IPS-11a (cell line): ENCODE data around the gene RNF223.
"Not testable (repeated sequence)": the region's sequence is repeated elsewhere in the genome, so short reads cannot be mapped to it uniquely, and the experiment has no call there.

Experiments
- H3K4me3 ChIP-seq: one replicate; pipeline ENCODE4 v1.5.1; 2013; ENCODE audit warnings: low read depth, low read length, control low read depth

Gene RNF223

GRCh38 chr1:1088029-1088800 lies 14.1 kb upstream of the RNF223 start:
- no peak overlapping the region for H3K4me3 ChIP-seq

- no peak overlapping the region for H3K4me3 ChIP-seq
Observed at GRCh38 chr1:1087351-1088028, 13.4 kb upstream of the RNF223 start.

GRCh38 chr1:1086911-1087341 lies 12.8 kb upstream of the RNF223 start:
- H3K4me3 ChIP-seq = no peak overlapping the region

DNA sequence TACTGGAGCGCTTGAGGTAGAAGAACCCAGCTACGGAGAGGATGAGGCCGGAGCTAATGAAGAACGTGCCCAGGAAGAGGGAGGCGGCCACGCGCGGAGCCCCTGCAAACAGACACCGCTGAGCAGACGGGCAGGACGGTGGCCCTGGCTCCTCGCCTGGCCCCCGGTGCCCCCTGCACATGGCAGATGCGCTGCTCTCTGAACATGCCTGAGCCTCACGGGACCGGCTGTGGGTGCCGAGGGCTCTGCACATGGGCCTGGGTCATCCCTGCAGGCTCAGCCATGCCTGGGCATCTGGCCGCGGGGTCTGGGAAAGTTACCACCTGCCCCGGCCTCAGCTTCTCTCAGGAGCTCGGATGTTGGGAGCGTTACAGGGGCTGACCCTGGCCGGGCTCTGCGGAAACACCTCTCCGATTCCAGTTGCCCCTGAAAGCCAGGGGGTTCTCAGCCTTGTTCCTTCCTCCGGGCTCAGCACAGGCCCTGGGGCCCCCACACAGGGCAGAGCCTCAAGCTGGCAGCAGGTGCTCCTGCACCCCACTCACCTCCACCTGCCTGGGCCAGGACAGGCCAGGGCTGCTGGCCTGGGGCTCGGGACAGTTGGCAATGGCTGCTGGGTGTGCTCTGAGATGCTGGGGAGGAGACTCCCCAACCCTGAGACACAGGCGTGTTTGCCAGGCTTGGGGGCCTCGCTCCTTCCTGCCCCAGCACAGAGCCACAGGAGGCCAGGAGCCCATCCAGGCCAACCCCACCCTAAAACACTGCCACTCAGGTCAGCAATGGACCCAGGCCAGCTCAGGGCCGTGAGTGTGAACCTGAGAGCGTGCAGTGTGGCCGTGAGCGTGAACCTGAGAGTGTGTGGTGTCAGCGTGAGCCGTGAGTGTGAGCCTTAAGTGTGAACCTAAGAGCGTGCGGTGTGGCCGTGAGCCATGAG lies 12.1 kb upstream of the RNF223 start:
- no peak overlapping the region for H3K4me3 ChIP-seq

DNA sequence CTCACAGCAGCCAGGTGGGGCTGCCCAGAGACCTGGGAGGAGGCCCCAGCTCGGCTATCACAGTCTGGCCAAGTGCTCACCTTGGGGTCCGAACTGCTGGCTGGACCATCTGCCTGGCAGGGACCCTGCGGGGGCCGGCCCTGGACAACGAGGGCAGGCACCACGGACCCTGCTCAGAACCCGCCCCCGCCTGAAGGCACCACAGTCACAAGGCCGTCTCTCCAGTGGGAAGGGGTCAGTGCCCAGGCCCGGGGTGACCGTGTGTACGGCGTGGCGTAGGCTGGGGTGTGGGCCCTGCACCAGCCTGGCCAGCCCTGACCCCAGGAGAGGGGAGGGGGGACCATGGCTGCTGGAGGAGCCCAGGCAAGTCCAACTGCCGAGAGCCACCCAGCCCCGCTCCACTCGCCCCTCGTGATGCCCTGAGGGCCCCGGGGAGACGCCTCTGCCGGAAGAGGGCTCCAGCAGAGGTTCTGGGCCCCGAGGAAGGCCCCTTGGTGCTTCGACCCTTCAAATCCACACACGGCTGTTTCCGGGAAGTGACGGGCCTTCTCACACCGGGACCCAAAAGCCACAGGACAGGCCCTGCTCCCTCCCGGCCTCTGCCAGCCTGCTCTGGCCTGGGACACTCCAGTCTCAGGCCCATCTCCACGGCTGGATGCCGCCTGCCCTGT lies 11.2 kb upstream of the RNF223 start:
- no peak overlapping the region for H3K4me3 ChIP-seq

- no peak overlapping the region for H3K4me3 ChIP-seq
Observed at GRCh38 chr1:1084372-1085170, 10.5 kb upstream of the RNF223 start.

DNA sequence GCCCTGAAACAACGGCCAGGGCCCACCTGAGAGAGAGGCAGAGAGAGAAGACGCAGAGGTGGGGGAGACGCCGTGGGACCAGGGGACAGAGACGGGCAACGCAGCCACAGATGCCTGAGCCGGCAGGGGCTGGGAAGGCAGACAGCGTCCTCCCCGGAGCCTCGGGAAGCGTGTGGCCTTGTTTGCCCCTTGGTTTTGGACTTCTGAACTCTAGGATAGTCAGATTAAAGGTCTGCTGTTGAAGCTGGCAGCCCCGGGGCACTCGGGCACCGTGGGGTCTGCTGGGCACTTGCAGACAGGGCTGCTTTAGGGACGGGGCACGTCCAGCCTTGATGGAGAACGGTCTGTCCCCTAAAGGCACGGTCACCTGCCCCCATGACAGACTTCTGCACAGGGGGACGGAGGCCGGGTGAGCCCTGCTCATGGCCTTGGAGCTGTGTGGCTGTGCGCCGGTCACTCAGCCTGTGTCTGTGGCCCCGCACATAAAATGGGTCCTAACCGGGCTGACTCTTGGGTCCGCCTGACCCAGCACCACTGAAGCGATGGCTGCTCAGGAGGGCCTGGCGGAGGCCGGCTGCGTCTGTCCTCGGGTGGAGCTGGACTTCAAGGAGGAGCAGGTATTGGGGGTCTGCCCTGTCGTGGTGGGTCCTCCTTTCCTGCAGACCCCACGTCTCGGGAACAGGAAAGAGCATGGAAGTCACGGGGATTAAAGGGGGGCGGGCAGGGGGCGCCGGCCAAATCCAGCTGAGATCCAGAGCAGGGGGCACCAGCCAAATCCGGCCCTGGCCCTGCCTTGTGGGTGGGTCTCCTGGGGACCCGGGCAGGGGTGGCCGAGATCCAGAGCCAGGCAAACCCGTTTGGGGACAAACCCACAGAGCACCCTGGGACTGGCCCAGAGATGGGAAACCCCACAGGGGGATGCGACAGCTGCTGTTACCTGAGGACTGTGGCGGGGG lies 9.6 kb upstream of the RNF223 start:
- no peak overlapping the region for H3K4me3 ChIP-seq

- H3K4me3 ChIP-seq = no peak overlapping the region
Observed at GRCh38 chr1:1082776-1083415, 8.8 kb upstream of the RNF223 start.

DNA sequence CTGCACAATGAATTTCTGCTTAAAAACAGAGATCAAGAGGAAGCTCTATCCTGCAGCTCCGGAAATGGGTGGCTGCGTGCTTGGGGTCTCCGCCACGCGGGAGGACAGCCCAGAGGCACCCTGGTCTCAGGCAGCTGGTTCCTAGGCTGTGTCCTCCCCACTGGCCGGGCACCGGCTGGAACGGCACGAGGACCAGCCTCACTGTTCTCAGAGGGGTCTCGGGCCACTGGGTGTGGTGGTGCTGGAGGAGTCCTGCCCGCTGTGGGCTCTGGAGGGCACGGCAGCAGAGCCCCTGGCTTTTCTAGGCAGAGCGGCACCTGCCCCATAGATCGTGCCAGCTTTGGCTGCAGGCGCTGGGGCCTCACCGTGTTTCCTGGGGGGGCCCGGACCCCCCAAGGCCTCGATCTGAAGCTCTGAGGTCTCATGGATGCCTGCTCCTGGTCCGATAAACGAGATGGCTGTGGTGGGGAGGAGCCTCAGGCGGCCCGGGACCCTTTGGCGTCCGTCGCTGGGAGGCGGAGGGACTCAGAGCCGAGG lies 8.2 kb upstream of the RNF223 start:
- H3K4me3 ChIP-seq = no peak overlapping the region

GRCh38 chr1:1081311-1082238 lies 7.5 kb upstream of the RNF223 start:
- no peak overlapping the region for H3K4me3 ChIP-seq

DNA sequence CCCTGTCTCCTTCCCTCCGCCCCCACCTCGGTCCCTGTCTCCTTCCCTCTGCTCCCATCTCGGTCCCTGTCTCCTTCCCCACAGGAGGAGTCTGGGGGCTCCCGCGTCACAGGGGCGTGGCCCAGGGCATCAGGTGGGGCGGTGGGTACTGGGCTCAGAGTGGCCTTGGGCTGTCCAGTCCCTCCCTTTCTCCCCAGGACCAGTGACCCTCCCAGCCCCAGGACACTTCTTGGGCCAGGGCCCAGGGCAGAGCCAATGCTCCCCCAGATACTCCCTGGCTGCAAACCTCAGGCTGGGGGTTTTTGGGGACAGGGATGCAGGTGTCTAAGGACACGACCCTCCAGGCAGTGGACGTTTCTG lies 6.8 kb upstream of the RNF223 start:
- no peak overlapping the region for H3K4me3 ChIP-seq

DNA sequence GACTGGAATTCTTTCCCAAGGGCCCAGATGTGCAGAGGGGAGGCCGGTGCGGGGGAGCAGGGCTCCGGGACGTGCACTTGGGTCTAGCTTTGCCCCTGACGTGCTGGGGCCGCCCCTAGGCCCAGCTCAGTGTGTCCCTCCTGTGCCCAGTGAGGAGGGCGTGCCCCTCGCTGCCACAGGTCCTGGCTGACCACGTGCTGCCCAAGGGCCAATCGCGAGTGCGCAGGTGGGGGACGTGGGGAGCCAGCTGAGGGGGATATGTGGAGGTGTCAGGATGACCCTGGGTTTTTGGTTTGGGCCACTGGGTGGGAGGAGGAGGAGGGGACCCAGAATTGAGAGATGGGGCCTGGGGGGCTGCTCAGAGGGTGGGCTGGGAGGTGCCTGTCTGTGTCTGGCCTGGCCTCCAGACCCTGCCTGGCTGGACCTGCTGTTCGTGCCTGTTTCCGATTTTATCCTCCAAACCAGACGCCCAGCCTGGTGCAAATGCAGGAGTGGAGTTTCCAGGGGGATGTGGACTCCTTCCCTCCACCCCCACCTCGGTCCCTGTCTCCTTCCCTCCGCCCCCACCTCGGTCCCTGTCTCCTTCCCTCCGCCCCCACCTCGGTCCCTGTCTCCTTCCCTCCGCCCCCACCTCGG lies 6.1 kb upstream of the RNF223 start:
- peak overlapping the region; percentile 17 for H3K4me3 ChIP-seq

GRCh38 chr1:1079408-1080121 lies 5.5 kb upstream of the RNF223 start:
- no peak overlapping the region for H3K4me3 ChIP-seq

GRCh38 chr1:1077396-1077795 lies 3.3 kb upstream of the RNF223 start:
- not testable (repeated sequence) for H3K4me3 ChIP-seq

DNA sequence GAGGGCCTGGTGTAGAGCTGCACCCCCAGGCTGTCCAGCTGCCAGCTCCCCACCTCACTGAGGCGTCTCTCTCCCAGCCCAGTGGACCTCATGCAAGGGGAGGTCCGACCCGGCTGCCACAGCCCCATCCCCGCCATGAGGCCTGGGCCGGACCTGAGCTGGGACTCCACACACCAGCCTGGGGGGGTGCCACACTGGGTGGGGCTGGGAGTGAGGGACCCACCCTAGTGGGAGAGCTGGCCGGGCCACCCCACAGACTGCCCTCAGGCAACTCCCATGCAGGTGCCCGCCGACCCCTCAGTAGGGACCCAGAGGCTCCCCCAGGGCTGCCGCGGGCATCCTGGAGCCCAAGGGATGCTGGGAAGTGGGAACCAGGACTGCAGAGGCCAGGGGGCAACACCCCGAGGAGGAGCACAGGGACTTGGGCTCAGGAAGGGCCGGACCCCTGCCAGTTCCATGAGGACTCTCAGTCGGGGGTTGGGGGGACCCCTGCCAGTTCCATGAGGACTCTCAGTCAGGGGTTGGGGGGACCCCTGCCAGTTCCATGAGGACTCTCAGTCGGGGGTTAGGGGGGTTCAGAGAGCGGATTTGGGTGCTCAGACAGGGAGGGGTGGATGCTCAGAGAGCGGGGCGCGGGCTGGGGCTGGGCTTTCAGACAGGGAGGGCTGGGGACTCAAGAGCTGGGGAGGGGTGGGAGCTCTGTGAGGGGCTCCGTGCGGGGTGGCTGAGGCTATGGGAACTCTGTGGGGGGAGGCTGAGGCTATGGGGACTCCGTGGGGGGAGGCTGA lies 1.2 kb upstream of the RNF223 start:
- no peak overlapping the region for H3K4me3 ChIP-seq
